MG63 (cell line): ENCODE data around the gene PIGC. TPM values are rescaled to one million over a fixed set of nuclear protein-coding genes. Genes with fewer than 3 reads are reported as not detected.

Experiments used
- DNase-seq: peaks from one replicate; pipeline ENCODE4 v3.0.0-alpha.2; 2020
- H3K27me3 ChIP-seq: fragments of 250-450 bp; sonication (Bioruptor Pico); 2 replicates; pipeline ENCODE4 v1.5.1; 2020; ENCODE audit warnings: mild to moderate bottlenecking, moderate library complexity
- H3K36me3 ChIP-seq: fragments of 250-450 bp; sonication (Bioruptor Pico); 2 replicates; pipeline ENCODE4 v1.5.1; 2020; ENCODE audit warnings: mild to moderate bottlenecking, moderate library complexity
- H3K4me3 ChIP-seq: fragments of 250-450 bp; sonication (Bioruptor Pico); 2 replicates; pipeline ENCODE4 v1.5.1; 2020; ENCODE audit warnings: mild to moderate bottlenecking, moderate library complexity
- H3K9me3 ChIP-seq: fragments of 250-450 bp; sonication (Bioruptor Pico); 2 replicates; pipeline ENCODE4 v1.5.1; 2020; ENCODE audit warnings: mild to moderate bottlenecking, moderate library complexity
- total RNA-seq: library from RNA; depleted of rRNA; stranded (reverse); fragments of >200 nt; shearing (Covaris generic); gene quantifications from 2 replicates; pipeline ENCODE4 v1.2.3, GENCODE V29; 2014; ENCODE audit warnings: low replicate concordance

The PIGC gene
- total RNA-seq, 1 experiment from 2014 or later = 19.6 TPM

DNA sequence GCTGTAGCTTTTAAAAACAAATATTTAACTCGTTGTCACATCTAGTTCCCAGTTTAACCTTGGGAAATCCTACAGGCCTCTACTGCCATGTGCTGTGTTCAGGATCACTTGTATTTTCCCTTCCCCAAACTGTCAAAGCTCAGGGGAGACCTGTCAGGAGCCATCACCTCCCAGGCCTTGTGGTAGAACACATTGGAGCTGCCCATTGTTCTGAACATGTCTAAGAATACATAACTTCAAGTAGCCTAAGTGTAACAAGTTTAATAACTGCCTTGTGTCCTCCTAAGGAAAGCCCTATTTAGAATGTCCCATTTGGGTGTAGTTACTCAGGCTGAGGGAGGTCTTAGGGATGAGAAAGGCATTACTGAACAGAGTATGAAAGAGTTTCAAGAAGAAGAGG lies 28.6 kb upstream of the PIGC start:
- Histone ChIP-seq H3K4me3 (no peak overlapping the region), H3K27me3 (peaks cover 3% of the 10 kb centered on the region), H3K36me3 (no peaks in the 10 kb centered on the region), H3K9me3 (no peaks in the 10 kb centered on the region)
- no peak for DNase-seq

DNA sequence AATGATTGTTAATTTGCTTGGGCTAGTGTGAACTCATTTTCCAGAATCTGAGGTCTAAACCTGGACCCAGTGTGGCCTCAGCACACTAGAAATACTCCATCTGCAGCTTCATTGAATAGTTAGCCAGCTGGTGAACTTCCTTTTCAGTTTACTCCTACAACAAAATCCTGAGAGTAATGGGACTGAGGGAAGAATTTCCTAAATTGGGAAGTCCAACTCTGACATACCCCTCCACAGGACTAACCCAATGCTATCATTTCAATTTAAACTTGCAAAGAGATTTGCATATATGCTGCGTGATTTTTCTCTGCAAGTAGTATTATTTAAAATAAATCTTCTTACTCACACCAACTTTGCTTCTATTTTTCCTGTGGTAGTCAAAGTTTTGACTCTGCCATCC lies 27.8 kb upstream of the PIGC start:
- Histone ChIP-seq H3K27me3 (peaks cover 3% of the 10 kb centered on the region), H3K36me3 (no peaks in the 10 kb centered on the region), H3K9me3 (no peaks in the 10 kb centered on the region), H3K4me3 (no peak overlapping the region)
- no peak for DNase-seq

DNA sequence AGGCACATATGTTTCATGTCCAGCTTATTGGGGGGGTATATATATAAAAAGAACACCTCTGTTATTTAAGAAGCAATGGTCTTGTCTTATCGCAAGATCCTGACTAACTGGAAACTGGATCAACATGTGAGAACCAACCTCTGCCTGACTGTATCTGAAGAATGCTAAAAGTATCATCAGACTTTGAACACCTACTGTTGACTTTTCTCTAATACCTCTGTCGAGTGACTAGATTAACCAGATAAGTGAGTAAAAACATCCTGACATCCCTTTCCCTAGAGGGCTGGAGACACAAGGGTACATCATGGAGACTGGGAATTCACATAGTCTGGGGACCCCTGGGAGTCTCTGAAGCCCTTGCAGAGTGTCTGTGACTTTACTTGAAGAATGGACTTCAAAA lies 26.3 kb upstream of the PIGC start:
- no peak for DNase-seq
- Histone ChIP-seq H3K27me3 (peaks cover 3% of the 10 kb centered on the region), H3K4me3 (no peak overlapping the region), H3K9me3 (no peaks in the 10 kb centered on the region), H3K36me3 (no peaks in the 10 kb centered on the region)

DNA sequence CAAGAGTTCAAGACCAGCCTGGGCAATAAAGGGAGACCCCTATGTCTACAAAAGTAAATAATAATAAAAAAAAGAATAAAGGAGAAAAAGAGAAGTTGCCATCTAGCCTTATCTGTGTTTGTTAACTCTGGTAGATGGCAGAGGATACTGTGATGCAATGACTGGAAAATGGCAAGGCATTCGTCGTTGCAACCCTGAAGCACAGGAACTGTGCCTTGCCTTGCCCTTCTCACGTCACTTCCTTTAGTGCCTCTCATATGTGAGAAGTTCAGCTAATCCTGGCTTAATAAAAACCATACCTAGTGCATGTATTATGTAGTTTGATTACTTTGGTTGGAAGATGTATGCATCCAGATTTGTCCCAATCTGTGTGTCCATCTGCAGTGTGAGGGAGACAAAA lies 25.8 kb upstream of the PIGC start:
- Histone ChIP-seq H3K36me3 (no peaks in the 10 kb centered on the region), H3K9me3 (no peaks in the 10 kb centered on the region), H3K27me3 (peaks cover 3% of the 10 kb centered on the region), H3K4me3 (no peak overlapping the region)
- no peak for DNase-seq

DNA sequence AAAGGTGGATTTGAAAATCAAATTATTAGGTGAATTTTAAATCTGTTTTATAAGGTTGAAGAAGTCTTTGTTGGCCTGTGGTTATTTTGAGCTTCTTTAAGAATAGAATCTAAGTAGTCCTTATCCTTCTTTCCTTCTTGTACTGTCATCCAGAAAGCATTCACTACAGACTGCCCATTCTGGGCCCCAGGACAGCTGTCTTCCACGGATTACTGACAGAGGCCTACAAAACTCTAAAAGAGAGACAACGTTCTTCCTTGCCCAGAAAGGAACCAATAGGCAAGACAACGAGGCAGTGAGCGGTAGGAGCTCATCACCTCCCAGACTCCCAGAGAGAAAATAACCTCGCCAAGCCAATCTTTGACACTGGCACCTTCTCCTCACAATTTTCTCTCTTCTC lies 24.4 kb upstream of the PIGC start:
- H3K27me3 ChIP-seq = no peaks in the 10 kb centered on the region; the same call in 1 of the 2 replicates
- no peaks in the 10 kb centered on the region for H3K9me3 ChIP-seq
- no peaks in the 10 kb centered on the region for H3K36me3 ChIP-seq
- no peak for DNase-seq
- H3K4me3 ChIP-seq = no peak overlapping the region

DNA sequence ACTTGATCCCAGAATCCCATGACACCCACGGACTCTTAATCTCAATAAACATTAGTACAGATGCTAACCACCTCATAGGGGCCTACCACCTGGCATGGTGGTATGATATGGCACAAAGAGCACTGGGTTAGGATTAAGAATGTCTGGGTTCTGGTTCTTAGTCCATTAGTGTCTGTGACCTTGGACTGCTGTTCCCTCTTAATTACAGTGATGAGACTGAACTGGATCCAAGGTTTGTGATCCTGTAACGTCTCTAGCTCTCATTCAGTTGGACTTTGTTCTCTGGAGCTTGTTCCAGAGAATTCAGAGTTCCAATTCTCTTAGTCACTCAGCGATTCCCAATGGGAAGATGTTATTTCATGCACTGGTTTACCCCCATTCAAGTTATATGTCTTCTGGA lies 23.6 kb upstream of the PIGC start:
- no peak overlapping the region for H3K4me3 ChIP-seq
- no peaks in the 10 kb centered on the region for H3K9me3 ChIP-seq
- H3K27me3 ChIP-seq = no peaks in the 10 kb centered on the region
- H3K36me3 ChIP-seq = no peaks in the 10 kb centered on the region
- DNase-seq = no peak

DNA sequence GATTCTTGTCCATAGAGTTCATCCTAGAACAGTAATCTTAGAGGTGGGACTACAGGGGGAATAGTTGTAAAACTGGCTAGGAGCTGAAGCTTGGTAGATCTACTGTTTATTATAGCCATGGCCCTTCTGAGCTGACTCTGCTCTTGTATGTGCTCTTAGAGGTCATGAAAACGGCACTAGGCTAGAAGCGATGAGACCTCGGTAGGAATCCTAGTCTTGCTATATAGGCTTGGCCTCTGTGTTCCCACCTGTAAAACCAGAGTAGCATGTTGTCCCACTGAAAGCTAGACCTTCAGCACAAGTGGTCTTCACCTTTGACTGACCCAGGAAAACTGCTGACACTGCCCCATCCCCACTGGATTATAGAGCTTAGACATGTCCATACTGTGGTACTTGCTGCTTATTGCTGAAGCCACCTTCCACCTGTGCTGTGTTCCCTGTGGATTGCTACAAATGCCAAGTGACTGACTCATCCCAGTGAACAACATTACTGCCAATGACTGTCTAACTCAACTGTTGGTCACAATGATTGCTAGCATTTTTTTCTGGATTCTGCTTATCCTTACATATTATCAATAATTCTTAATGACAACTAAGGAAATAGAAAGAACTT lies 23.0 kb upstream of the PIGC start:
- Histone ChIP-seq H3K36me3 (no peaks in the 10 kb centered on the region), H3K27me3 (no peaks in the 10 kb centered on the region), H3K9me3 (no peaks in the 10 kb centered on the region), H3K4me3 (no peak overlapping the region)
- peak; percentile 7 for DNase-seq

DNA sequence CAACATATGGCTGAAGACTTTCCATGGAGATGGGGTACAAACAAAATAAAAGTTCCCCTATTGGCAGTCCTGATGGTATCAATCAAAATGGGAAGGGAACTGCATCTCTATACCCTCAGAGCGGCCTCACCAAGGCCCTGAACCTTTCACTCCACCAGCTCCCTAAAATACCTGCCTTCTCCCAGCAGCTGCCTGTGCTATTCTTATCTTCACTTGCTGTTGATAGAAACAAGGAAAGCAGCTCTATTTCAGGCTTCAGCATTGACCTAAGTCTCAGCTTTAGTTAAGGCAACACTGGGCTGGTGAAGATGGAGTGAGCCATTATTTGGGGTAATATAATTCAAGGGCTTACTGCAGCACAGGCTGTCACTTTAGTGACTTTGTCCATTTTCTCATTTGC lies 21.7 kb upstream of the PIGC start:
- Histone ChIP-seq H3K36me3 (no peaks in the 10 kb centered on the region), H3K27me3 (no peaks in the 10 kb centered on the region), H3K9me3 (no peaks in the 10 kb centered on the region), H3K4me3 (no peak overlapping the region)
- DNase-seq = no peak

DNA sequence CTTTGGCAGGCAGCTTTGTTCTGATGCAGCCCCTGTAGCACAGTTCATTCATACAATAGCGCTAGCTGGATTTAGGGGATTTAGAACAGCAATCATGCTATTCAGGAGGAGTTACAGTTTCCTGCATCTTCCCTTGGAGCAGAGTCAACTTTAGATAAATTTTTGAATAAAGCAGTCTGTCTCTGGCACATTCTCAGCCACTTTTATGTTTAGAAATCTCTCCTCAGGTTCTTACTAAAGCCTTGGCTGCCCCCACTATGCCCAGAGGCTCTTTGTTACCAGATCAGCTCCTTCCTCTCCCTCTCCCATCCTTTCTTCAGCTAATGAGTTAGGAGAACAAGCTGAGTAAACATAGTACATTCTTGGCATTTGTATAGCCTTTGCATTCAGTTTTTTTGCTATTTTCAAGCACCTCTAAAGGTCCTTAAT lies 17.0 kb upstream of the PIGC start:
- Histone ChIP-seq H3K9me3 (no peaks in the 10 kb centered on the region), H3K4me3 (no peak overlapping the region), H3K36me3 (no peaks in the 10 kb centered on the region), H3K27me3 (no peaks in the 10 kb centered on the region)
- DNase-seq = peak; percentile 36

DNA sequence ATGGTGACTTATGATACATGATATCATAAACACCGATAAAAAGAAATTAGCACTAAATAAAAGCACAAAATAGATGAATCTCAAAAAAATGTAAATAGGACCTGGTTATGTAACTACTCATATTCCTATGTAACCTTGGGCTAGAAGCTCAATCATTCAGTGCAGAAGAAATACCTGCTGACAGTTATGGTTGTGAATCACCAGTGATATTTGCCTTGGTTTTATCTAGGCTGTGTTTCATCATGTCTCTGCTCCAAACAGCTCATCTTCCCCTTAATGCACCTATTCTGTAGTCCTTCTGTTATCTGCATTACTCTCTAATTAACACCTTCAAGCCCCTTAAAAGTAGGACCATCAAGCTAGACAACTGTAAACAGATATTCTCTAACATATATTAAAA lies 16.3 kb upstream of the PIGC start:
- Histone ChIP-seq H3K27me3 (no peaks in the 10 kb centered on the region), H3K9me3 (no peaks in the 10 kb centered on the region), H3K4me3 (no peak overlapping the region), H3K36me3 (no peaks in the 10 kb centered on the region)
- no peak for DNase-seq

DNA sequence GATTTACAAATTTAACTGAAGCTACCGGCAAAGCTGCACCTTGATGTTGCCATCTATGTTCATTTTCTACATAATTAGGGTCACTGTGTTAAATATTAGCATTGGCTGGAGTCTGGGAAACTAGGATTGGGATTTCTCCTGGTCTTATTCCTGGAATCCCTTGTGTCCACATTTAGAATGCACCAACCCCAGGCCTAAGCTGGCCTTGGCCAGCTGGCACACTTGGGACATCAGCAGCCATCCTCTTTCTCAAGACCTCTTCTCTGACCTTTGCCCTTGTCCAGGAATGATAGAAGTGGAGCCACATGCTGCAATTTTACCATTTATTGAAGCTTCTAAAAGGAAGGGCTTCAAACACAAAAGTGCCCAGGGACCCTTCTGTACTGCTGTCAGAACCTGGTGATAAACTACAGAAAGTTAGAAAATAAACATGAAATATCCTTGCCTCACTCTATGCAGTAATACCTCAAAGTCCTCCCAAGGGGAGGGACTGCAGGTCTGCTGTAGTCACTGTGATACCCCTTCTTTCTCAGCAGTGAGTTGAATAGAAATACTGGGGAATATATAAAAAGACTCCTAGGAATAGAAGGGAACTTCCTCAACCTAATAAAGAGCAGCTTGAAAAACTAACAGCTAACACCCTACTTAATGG lies 13.7 kb upstream of the PIGC start:
- no peak overlapping the region for H3K4me3 ChIP-seq
- H3K36me3 ChIP-seq = no peaks in the 10 kb centered on the region; the same call in 1 of the 2 replicates
- H3K27me3 ChIP-seq = no peaks in the 10 kb centered on the region
- H3K9me3 ChIP-seq = no peaks in the 10 kb centered on the region
- no peak for DNase-seq

DNA sequence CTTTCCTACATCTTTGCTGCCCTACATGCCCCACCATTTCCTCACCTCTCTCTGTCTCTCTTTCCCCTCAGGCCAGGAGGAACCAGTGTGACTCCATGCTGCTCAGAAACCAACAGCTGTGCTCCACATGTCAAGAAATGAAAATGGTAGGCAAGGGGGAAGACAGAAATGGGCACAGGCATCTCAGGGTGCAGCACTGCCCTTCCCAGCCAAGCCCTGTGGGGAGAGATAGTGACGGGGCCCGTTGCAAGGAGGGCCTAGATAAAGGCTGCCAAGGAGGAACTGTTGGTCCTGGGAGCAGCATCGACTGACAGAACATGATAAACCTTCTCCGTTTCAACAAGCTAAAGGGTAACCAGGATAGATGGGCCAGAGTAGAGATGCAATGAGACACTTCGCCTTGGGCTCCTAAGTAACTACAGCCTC lies 12.5 kb upstream of the PIGC start:
- Histone ChIP-seq H3K9me3 (no peaks in the 10 kb centered on the region), H3K36me3 (no peaks in the 10 kb centered on the region; the same call in 1 of the 2 replicates), H3K27me3 (no peaks in the 10 kb centered on the region), H3K4me3 (no peak overlapping the region)
- DNase-seq = no peak

DNA sequence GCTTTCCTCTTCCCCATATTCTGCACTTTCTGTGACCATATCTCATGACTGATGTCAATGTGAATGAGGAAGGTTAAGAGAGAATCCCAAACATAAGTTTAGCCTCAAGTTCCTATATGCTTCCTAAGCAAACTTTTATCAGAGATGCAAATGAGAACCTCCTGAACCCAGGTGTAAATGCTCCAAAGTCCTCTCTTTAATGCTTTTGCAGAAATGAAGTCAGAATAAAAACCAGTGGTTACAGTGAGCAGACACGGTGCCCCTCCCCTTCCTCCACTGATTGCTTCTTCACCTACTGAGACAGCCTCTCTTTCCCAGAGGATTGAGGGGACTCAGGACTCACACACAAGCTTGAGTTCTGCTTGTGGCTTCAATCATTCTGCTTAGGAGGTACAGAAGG lies 11.6 kb upstream of the PIGC start:
- Histone ChIP-seq H3K27me3 (no peaks in the 10 kb centered on the region), H3K36me3 (no peaks in the 10 kb centered on the region; the same call in 1 of the 2 replicates), H3K9me3 (no peaks in the 10 kb centered on the region), H3K4me3 (no peak overlapping the region)
- DNase-seq = no peak

DNA sequence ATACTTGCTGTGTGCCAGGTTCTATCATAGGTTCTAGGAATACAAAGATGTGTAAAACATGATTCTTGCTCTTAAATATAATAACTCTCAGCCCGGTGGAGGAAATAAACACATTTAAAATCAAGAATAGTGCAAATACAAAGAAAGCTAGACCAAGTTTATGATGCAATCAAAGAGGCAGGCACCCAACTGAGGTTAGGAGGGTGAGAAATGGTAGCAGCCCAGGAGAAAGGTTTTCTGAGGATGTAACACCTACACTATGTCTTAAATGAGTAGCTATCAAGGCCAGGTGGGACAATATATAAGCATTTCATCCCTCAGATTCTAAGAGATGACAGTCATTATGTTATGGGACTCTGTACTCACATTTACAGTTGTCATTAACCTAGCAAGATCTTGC lies 9.7 kb upstream of the PIGC start:
- Histone ChIP-seq H3K9me3 (no peaks in the 10 kb centered on the region), H3K27me3 (no peaks in the 10 kb centered on the region), H3K4me3 (no peak overlapping the region), H3K36me3 (no peaks in the 10 kb centered on the region; the same call in 1 of the 2 replicates)
- no peak for DNase-seq

DNA sequence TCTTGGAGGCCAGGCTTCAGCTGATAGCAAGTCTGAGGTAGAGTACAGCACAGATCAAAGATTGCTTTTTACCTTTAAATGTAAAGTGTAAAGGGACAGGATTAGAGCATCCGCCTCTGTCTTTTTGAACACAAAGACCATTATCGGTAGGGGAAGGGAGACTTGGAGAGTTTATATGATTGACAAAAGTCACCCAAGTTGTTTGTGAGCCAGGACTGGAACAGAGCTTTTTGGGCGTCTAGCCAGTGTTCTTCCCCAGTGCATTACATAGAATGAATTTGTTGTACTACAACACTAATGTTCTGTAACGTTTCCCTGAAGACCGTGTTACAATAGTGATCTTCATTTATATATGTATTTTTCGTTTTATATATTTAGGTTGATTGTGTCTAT lies 9.3 kb upstream of the PIGC start:
- H3K9me3 ChIP-seq = no peaks in the 10 kb centered on the region
- H3K36me3 ChIP-seq = no peaks in the 10 kb centered on the region; the same call in 1 of the 2 replicates
- no peak overlapping the region for H3K4me3 ChIP-seq
- no peaks in the 10 kb centered on the region for H3K27me3 ChIP-seq
- no peak for DNase-seq

DNA sequence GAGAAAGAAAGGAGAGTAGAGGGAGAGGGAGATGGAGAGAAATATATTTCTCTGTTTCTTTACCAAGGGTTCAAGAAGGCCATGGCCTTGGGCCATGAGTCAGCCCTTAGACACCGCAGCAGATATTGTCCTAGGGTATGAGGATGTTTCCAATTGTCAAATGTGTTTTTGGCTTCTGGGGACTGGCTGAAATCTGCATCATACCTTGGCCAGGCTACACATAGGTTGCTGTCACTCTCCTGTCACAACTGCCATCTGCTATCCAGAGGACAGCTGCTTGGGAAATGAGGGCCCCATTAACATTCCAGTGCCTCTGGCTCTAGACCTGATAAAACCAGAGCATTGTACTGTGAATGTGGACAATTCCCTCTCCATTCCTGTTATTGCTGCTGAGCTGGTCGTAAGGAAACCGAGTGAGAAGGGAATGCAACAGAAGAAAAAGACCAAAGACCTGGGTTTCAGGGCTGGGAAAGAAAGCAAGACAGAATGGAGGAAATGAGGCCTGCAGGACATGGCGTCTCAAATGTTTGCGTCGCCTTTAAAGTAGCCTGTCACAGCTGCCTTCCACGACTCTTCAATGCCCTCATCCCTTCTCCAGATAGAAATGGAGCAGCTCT lies 8.8 kb upstream of the PIGC start:
- DNase-seq = no peak
- H3K9me3 ChIP-seq = no peaks in the 10 kb centered on the region
- no peak overlapping the region for H3K4me3 ChIP-seq
- no peaks in the 10 kb centered on the region for H3K27me3 ChIP-seq
- H3K36me3 ChIP-seq = no peaks in the 10 kb centered on the region; the same call in 1 of the 2 replicates

DNA sequence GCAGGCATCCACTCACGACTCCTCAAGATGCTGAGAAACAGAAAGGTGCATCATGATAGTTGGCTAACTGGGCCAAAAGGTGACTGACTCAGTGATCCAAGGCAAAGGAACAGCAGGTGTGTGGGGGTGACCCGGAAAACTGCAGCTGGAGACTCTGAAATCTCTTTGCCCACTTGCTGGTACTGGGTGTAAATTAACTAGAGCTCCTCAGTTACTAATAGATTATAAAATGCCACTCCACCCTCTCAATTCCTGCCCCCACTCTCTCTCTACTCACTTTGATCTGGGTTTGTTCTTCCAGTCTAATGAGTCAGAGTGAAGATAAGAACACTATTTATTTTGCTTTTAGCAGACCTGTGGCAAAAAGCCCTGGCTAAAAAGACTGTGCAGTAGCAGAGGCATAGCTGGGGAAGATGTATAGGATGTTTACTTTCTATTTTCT lies 7.2 kb upstream of the PIGC start:
- Histone ChIP-seq H3K27me3 (no peaks in the 10 kb centered on the region), H3K36me3 (no peaks in the 10 kb centered on the region; the same call in 1 of the 2 replicates), H3K4me3 (no peak overlapping the region), H3K9me3 (no peaks in the 10 kb centered on the region)
- peak; percentile 37 for DNase-seq

DNA sequence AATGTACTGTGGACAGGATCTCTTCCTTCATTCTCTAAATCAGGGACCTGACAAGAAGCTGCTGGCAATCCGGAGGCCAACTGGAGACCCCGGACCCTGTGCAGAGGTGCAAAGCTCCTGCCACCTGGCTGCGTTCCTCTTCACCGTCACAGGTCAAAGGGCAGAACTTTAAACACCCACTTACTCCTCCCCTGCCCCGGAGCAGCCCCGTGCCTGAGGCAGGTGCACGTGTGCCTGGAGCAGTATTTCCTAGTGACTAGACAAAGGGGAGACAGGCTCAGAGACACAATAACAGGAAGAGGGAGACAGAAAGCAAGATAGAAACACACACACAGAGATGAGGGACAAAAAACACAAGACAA lies 6.6 kb upstream of the PIGC start:
- Histone ChIP-seq H3K4me3 (no peak overlapping the region), H3K27me3 (no peaks in the 10 kb centered on the region), H3K36me3 (no peaks in the 10 kb centered on the region; the same call in 1 of the 2 replicates), H3K9me3 (no peaks in the 10 kb centered on the region)
- no peak for DNase-seq
